HG03342 (cell line): ENCODE measurements around the gene MRPL43.

Experiments used
- ATAC-seq: cut with Tn5 transposase; IDR thresholded peaks from one replicate; pipeline ENCODE4 v1.9.1; 2021; ENCODE audit warnings: mild to moderate bottlenecking, moderate library complexity; ENCODE audit not compliant: unreplicated experiment

Gene MRPL43

GRCh38 chr10:101020427-101021075, 33.3 kb upstream of the MRPL43 start:
- no peak for ATAC-seq

GRCh38 chr10:101019440-101019703, 32.1 kb upstream of the MRPL43 start:
- no peak for ATAC-seq

GRCh38 chr10:101018600-101019439, 31.5 kb upstream of the MRPL43 start:
- ATAC-seq = no peak

- no peak for ATAC-seq
These were observed 30.9 kb upstream of the MRPL43 start for GRCh38 chr10:101018118-101018599.

GRCh38 chr10:101016814-101017213, 29.5 kb upstream of the MRPL43 start:
- no peak for ATAC-seq

GRCh38 chr10:101015582-101015973, 28.3 kb upstream of the MRPL43 start:
- ATAC-seq = no peak

- no peak for ATAC-seq
These were observed 27.8 kb upstream of the MRPL43 start for GRCh38 chr10:101014966-101015581.

- ATAC-seq = no peak
These were observed 27.1 kb upstream of the MRPL43 start for GRCh38 chr10:101014230-101014884.

- no peak for ATAC-seq
These were observed 26.1 kb upstream of the MRPL43 start for GRCh38 chr10:101013365-101013825.

- peak; percentile 69 for ATAC-seq
These were observed 25.4 kb upstream of the MRPL43 start for GRCh38 chr10:101012525-101013364.

GRCh38 chr10:101011517-101012423, 24.5 kb upstream of the MRPL43 start:
- ATAC-seq = no peak

GRCh38 chr10:101010329-101010728, 23.0 kb upstream of the MRPL43 start:
- ATAC-seq = no peak

- no peak for ATAC-seq
These were observed 21.6 kb upstream of the MRPL43 start for GRCh38 chr10:101008823-101009423.

- ATAC-seq = no peak
These were observed 20.9 kb upstream of the MRPL43 start for GRCh38 chr10:101007915-101008822.

GRCh38 chr10:101007099-101007711, 19.9 kb upstream of the MRPL43 start:
- no peak for ATAC-seq

- no peak for ATAC-seq
These were observed 19.3 kb upstream of the MRPL43 start for GRCh38 chr10:101006593-101007098.

GRCh38 chr10:101005869-101006567, 18.7 kb upstream of the MRPL43 start:
- ATAC-seq = no peak
